SK-N-SH treated with all-trans-retinoic acid at 6 μM for 48 hours (cell line): Measurements from ENCODE around the gene ADGRF4.
"Not testable (repeated sequence)": the region's sequence is repeated elsewhere in the genome, so short reads cannot be mapped to it uniquely, and the experiment has no call there.

Experiments used
- ATAC-seq: fragments of 200-7000 bp; cut with Tn5 transposase; 3 replicates; pipeline ENCODE4 v1.9.1; 2020; ENCODE audit warnings: mild to moderate bottlenecking, moderate library complexity
- ARNTL ChIP-seq: fragments of 450-650 bp; formaldehyde crosslinking; IDR thresholded peaks from 2 replicates; pipeline ENCODE4 v1.5.0; 2020; ENCODE audit warnings: low read depth, mild to moderate bottlenecking, moderate library complexity, borderline replicate concordance
- BACH2 ChIP-seq: fragments of 250-450 bp; sonication (Bioruptor Pico); IDR thresholded peaks from 2 replicates; pipeline ENCODE4 v1.9.0; 2021; ENCODE audit warnings: mild to moderate bottlenecking, borderline replicate concordance
- CSDC2 ChIP-seq: fragments of 250-450 bp; sonication (Bioruptor Pico); IDR thresholded peaks from 2 replicates; pipeline ENCODE4 v1.5.0; 2020; ENCODE audit warnings: mild to moderate bottlenecking, moderate library complexity
- ESRRG ChIP-seq: fragments of 250-450 bp; sonication (Bioruptor Pico); IDR thresholded peaks from 2 replicates; pipeline ENCODE4 v1.6.1; 2021; ENCODE audit warnings: mild to moderate bottlenecking
- GLIS3 ChIP-seq: fragments of 250-450 bp; sonication (Bioruptor Pico); IDR thresholded peaks from 2 replicates; pipeline ENCODE4 v1.5.0; 2020; ENCODE audit warnings: mild to moderate bottlenecking, moderate library complexity
- ISL1 ChIP-seq: fragments of 250-450 bp; sonication (Bioruptor Pico); IDR thresholded peaks from 2 replicates; pipeline ENCODE4 v2.1.2; 2022; ENCODE audit warnings: mild to moderate bottlenecking, moderate library complexity
- OSR1 ChIP-seq: fragments of 250-450 bp; sonication (Bioruptor Pico); IDR thresholded peaks from 2 replicates; pipeline ENCODE4 v1.8.0; 2022; ENCODE audit warnings: moderate library complexity, mild to moderate bottlenecking, inconsistent platforms
- POU6F1 ChIP-seq: fragments of 250-450 bp; sonication (Bioruptor Pico); IDR thresholded peaks from 2 replicates; pipeline ENCODE4 v1.8.0; 2021; ENCODE audit warnings: low read depth, mild to moderate bottlenecking, moderate library complexity, borderline replicate concordance
- PPARA ChIP-seq: fragments of 250-450 bp; sonication (Bioruptor Pico); IDR thresholded peaks from 2 replicates; pipeline ENCODE4 v1.5.0; 2020; ENCODE audit warnings: mild to moderate bottlenecking, borderline replicate concordance
- RARB ChIP-seq: fragments of 250-450 bp; sonication (Bioruptor Pico); IDR thresholded peaks from 2 replicates; pipeline ENCODE4 v1.8.0; 2021; ENCODE audit warnings: mild to moderate bottlenecking, moderate library complexity
- SNAI2 ChIP-seq: fragments of 250-450 bp; sonication (Bioruptor Pico); IDR thresholded peaks from 2 replicates; pipeline ENCODE4 v1.5.0; 2020; ENCODE audit warnings: mild to moderate bottlenecking, moderate library complexity
- TCF4 ChIP-seq: fragments of 250-450 bp; sonication (Bioruptor Pico); IDR thresholded peaks from 2 replicates; pipeline ENCODE4 v1.8.0; 2021; ENCODE audit warnings: mild to moderate bottlenecking, moderate library complexity, borderline replicate concordance
- TOX ChIP-seq: fragments of 250-450 bp; sonication (Bioruptor Pico); IDR thresholded peaks from 2 replicates; pipeline ENCODE4 v1.8.0; 2021; ENCODE audit warnings: mild to moderate bottlenecking, moderate library complexity, borderline replicate concordance
- ZC3H10 ChIP-seq: fragments of 250-450 bp; sonication (Bioruptor Pico); IDR thresholded peaks from 2 replicates; pipeline ENCODE4 v1.5.1; 2021; ENCODE audit warnings: mild to moderate bottlenecking, moderate library complexity
- ZFP3 ChIP-seq: fragments of 250-450 bp; sonication (Bioruptor Pico); IDR thresholded peaks from 2 replicates; pipeline ENCODE4 v1.5.0; 2020; ENCODE audit warnings: mild to moderate bottlenecking, moderate library complexity
- ZFP30 ChIP-seq: fragments of 450-650 bp; formaldehyde crosslinking; IDR thresholded peaks from 2 replicates; pipeline ENCODE4 v1.5.0; 2022; ENCODE audit warnings: mild to moderate bottlenecking, moderate library complexity
- ZNF565 ChIP-seq: fragments of 450-650 bp; formaldehyde crosslinking; conservative IDR thresholded peaks from 2 replicates; pipeline ENCODE4 v1.5.0; 2020; ENCODE audit warnings: low read depth, mild to moderate bottlenecking, moderate library complexity
- ZNF70 ChIP-seq: fragments of 450-650 bp; formaldehyde crosslinking; IDR thresholded peaks from 2 replicates; pipeline ENCODE4 v1.5.0; 2020; ENCODE audit warnings: mild to moderate bottlenecking, moderate library complexity
- ZNF8 ChIP-seq: fragments of 450-650 bp; formaldehyde crosslinking; IDR thresholded peaks from 2 replicates; pipeline ENCODE4 v1.5.0; 2020; ENCODE audit warnings: mild to moderate bottlenecking, moderate library complexity
- TF ChIP-seq, protein P1 (sequence below): fragments of 250-450 bp; sonication (Bioruptor Pico); IDR thresholded peaks from 2 replicates; pipeline ENCODE4 v1.8.0; 2020; ENCODE audit warnings: mild to moderate bottlenecking, moderate library complexity, borderline replicate concordance
- TF ChIP-seq, protein P2 (sequence below): fragments of 250-450 bp; sonication (Bioruptor Pico); IDR thresholded peaks from 2 replicates; pipeline ENCODE4 v1.5.1; 2021; ENCODE audit warnings: mild to moderate bottlenecking, moderate library complexity
- TF ChIP-seq, protein P3 (sequence below): fragments of 250-450 bp; sonication (Bioruptor Pico); IDR thresholded peaks from 2 replicates; pipeline ENCODE4 v1.5.0; 2020; ENCODE audit warnings: mild to moderate bottlenecking, moderate library complexity

ADGRF4 gene

DNA sequence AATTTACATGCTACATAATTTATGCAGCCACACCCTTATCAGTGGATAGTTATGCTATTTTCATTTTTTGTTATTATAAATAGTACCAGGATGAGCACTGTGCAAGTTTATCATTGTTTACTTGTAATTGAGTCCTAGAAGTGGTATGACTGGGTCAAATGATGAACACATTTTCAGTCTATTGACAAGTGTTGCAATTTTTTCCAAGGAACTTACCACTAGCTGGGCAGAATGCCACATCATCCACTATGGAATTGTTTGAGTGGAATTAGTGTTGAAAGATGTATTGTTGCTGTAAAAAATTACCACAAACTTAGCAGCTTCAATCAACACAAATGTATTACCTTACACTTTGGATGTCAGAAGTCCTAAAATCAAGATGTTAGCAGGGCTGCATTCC is 45.4 kb downstream of the ADGRF4 start:
- no peak for TF ChIP-seq PPARA
- TF ChIP-seq, all 23 proteins: peak for 0

GRCh38 chr6:47745269-47745668 is 46.9 kb downstream of the ADGRF4 start:
- ATAC-seq: not testable (repeated sequence)

More for the DNA sequence above, 45.4 kb downstream of the ADGRF4 start:
- ATAC-seq: no peak

DNA sequence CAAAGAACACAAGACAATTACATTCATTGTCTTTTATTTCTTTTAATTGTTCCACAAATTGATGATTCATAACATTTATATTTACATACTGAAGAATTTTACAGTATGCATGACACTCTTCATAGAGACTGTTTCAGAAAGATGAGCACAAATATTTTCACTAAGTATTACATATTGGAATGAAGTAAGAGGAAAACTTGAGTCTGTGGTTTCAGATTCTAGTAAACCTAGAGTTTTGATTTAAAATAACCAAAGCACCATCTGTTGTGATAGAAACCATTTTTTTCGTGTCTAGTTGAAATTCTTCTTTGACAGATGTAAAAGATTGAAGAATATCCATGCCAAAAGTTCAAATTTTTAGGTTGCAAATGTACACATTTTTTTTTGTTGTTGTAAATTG is 51.4 kb downstream of the ADGRF4 start:
- no peak for TF ChIP-seq OSR1
- TF ChIP-seq ZNF70 (CRISPR knock-in tag): no peak
- TF ChIP-seq GLIS3 (CRISPR knock-in tag): no peak
- TF ChIP-seq TCF4 (CRISPR knock-in tag): no peak
- TF ChIP-seq TOX: no peak
- no peak for TF ChIP-seq ISL1 (CRISPR knock-in tag)
- TF ChIP-seq BACH2 (CRISPR knock-in tag): no peak
- no peak for TF ChIP-seq PPARA
- TF ChIP-seq ESRRG (CRISPR knock-in tag): no peak
- no peak for TF ChIP-seq ZC3H10 (CRISPR knock-in tag)
- TF ChIP-seq, protein P1, sequence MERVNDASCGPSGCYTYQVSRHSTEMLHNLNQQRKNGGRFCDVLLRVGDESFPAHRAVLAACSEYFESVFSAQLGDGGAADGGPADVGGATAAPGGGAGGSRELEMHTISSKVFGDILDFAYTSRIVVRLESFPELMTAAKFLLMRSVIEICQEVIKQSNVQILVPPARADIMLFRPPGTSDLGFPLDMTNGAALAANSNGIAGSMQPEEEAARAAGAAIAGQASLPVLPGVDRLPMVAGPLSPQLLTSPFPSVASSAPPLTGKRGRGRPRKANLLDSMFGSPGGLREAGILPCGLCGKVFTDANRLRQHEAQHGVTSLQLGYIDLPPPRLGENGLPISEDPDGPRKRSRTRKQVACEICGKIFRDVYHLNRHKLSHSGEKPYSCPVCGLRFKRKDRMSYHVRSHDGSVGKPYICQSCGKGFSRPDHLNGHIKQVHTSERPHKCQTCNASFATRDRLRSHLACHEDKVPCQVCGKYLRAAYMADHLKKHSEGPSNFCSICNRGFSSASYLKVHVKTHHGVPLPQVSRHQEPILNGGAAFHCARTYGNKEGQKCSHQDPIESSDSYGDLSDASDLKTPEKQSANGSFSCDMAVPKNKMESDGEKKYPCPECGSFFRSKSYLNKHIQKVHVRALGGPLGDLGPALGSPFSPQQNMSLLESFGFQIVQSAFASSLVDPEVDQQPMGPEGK (CRISPR knock-in tag): no peak
- TF ChIP-seq ZFP3 (CRISPR knock-in tag): no peak
- TF ChIP-seq ZFP30 (CRISPR knock-in tag): no peak
- TF ChIP-seq ARNTL (CRISPR knock-in tag): no peak
- TF ChIP-seq POU6F1 (CRISPR knock-in tag): no peak
- no peak for ATAC-seq

DNA sequence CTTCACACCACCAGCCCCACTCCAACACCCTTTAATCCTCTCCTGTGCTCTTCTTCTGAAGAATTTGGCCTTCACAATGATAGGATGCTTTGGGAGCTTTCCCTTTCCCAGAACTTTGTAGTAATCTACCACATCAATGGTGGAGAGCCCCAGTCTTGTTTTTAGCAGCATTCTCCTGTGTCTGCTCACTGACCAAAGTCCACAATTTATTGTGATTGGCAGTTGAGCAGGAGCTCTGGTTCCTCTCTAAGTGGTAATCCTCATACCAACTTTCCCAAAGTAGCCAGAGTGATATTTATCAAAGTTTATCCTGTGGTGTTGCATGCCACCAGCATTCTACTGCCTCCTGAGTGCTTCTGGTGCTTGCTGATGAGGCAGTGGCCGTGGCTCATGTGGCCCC is 54.4 kb downstream of the ADGRF4 start:
- TF ChIP-seq ZNF70 (CRISPR knock-in tag) (no peak), CSDC2 (CRISPR knock-in tag) (no peak), ESRRG (CRISPR knock-in tag) (no peak), POU6F1 (CRISPR knock-in tag) (no peak), OSR1 (no peak), ARNTL (CRISPR knock-in tag) (no peak), BACH2 (CRISPR knock-in tag) (no peak), TCF4 (CRISPR knock-in tag) (no peak), ZFP3 (CRISPR knock-in tag) (no peak), ZFP30 (CRISPR knock-in tag) (no peak), ZNF565 (CRISPR knock-in tag) (no peak), RARB (no peak), ZNF8 (no peak), SNAI2 (CRISPR knock-in tag) (no peak), PPARA (no peak), ZC3H10 (CRISPR knock-in tag) (no peak)
- TF ChIP-seq, protein P2, sequence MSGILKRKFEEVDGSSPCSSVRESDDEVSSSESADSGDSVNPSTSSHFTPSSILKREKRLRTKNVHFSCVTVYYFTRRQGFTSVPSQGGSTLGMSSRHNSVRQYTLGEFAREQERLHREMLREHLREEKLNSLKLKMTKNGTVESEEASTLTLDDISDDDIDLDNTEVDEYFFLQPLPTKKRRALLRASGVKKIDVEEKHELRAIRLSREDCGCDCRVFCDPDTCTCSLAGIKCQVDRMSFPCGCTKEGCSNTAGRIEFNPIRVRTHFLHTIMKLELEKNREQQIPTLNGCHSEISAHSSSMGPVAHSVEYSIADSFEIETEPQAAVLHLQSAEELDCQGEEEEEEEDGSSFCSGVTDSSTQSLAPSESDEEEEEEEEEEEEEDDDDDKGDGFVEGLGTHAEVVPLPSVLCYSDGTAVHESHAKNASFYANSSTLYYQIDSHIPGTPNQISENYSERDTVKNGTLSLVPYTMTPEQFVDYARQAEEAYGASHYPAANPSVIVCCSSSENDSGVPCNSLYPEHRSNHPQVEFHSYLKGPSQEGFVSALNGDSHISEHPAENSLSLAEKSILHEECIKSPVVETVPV (CRISPR knock-in tag): no peak
- TF ChIP-seq, protein P1 (CRISPR knock-in tag): no peak
- TF ChIP-seq, protein P3, sequence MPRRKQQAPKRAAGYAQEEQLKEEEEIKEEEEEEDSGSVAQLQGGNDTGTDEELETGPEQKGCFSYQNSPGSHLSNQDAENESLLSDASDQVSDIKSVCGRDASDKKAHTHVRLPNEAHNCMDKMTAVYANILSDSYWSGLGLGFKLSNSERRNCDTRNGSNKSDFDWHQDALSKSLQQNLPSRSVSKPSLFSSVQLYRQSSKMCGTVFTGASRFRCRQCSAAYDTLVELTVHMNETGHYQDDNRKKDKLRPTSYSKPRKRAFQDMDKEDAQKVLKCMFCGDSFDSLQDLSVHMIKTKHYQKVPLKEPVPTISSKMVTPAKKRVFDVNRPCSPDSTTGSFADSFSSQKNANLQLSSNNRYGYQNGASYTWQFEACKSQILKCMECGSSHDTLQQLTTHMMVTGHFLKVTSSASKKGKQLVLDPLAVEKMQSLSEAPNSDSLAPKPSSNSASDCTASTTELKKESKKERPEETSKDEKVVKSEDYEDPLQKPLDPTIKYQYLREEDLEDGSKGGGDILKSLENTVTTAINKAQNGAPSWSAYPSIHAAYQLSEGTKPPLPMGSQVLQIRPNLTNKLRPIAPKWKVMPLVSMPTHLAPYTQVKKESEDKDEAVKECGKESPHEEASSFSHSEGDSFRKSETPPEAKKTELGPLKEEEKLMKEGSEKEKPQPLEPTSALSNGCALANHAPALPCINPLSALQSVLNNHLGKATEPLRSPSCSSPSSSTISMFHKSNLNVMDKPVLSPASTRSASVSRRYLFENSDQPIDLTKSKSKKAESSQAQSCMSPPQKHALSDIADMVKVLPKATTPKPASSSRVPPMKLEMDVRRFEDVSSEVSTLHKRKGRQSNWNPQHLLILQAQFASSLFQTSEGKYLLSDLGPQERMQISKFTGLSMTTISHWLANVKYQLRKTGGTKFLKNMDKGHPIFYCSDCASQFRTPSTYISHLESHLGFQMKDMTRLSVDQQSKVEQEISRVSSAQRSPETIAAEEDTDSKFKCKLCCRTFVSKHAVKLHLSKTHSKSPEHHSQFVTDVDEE (CRISPR knock-in tag): no peak
- ATAC-seq: no peak
